HK-2 (cell line): ENCODE data around the gene AKT3.

Experiments used
- DNase-seq: peaks from one replicate; pipeline ENCODE4 v3.0.0-alpha.2; 2018; ENCODE audit not compliant: unreplicated experiment

Gene AKT3

DNA sequence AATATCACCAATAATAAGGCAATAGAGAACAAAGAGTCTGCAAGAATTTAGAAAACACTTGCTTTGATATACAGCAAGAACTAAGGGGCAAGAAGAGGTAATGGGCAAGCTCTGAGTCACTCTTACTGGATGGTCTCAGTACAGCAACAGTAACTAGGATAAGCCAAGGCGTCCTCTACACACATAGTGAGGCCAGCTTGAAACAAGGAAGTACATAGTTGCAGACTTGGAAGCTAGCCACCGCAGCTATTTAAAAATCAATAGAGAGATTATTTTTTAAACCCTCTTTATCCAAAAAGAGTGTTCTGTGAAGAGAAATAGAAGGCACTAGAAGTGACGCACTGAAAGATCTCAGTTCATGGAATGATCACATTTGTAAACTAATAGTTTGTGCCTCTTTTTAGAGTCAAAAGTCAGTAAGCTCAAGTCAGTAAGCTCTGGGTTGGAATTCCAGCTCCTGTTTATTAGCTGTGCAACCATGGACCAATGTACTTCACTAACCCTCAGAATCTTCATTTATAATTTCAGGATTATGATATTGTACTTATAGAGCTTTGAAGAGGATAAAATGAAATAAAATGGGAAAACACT, 118.6 kb downstream of the AKT3 start:
- DNase-seq: no peak

DNA sequence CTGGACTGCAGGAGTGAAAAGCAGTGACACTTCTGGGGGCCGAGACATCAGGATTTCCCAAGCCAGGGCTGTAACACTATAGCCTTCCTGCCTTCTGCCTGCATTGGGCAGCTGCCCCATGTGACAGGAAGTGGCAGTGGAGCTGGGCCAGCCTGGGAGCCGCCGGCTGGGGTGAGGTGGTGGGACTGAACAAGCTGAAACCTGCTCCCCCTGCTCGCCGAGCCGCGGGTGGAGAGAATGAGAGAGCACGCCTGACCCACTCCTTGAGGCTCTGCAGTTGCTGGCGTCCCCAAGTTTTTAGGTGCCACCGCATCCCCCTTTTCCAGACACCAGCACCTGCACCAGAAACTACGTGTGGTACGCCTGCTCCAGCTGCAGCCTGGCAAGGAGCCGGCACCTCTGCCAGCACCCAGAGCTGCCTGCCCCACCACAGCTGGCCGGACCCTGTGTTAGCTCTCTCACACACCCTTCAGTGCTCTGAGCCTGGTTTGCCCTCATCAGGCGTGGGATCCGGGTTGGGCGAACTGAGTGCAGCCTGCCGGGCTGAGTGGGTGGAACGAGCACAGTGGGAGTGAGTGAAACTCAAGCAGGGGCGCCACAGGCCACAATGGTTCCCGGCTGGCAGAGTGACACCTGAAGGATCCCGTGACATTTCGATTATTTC, 119.4 kb downstream of the AKT3 start:
- no peak for DNase-seq

DNA sequence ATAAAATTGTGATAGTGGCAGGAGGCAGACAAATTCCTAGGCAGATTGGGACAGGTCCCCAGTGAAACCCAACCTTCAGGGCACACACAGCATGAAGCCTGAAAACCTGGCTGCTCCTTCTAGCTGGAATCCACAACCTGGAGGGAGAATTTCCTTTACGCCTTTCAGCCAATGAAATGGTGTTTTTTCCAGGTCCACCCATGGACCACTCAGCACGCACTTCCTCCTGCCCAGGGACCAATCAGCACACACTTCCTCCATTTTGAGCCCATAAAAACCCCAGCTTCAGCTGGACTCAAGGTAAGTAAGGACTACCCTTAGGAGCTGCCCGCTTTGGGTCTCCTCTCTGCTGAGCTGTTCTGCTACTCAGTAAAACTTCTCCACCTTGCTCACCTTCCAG, 120.1 kb downstream of the AKT3 start:
- DNase-seq: no peak

DNA sequence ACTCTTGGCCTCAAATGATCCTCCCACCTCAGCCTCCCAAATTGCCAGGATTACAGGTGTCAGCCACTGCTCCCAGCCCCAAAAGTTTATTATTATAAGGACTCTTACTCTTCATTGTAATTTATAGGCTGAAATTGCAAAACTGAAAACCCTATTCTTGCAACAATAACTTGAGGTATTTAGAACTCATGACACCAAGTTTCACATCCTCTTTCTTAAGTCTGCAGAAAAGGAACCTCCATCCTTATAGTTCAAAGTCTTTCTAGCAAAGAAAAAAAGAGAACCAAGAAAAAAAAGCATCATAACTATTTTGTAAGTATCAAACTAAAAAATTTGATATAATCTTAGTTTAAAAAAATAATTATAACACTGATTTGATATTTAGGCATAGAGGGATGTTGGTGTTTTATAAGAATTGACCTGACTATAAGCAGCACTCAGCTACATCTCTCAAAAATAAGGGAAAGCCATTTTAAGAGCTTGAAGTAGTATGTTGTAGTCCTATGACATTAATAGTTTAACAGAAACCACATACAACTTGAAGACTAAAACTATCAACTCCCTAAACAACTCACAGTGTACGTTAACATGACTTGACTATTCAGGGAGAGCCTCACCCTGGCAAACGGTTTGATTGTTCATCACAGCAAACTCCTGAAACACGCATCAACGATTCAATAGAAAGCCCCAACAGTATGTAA, 122.4 kb downstream of the AKT3 start:
- no peak for DNase-seq

DNA sequence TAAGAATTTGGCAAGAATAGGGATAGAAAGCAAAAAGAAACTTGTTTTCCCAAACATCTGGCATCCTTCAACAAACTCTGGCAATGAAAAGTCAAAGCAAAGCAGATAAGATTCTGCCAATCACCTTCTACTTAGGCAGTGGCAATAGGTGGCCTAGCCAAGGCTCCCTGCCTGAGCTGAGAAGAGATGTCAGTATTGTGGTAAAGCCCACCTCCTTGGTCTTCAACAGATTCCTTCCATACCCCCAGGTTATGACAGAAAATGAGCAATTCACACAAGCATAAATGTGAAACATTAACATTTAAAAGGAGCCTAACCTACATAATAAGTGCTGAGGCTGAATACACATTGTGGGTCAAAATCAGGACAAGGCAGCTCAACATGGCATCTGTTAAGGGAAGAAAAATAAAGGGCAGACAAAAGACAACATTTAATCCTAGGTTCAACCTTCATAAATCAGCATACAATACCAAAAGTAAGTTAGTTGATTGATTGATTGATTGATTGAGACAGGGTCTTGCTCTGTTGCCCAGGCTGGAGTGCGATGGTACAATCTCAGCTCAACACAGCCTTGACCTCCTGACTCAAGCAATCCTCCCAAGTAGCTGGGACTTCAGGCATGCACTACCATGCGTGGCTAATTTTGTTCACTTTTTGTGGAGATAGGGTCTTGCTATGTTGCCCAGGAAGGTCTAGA, 123.1 kb downstream of the AKT3 start:
- no peak for DNase-seq

DNA sequence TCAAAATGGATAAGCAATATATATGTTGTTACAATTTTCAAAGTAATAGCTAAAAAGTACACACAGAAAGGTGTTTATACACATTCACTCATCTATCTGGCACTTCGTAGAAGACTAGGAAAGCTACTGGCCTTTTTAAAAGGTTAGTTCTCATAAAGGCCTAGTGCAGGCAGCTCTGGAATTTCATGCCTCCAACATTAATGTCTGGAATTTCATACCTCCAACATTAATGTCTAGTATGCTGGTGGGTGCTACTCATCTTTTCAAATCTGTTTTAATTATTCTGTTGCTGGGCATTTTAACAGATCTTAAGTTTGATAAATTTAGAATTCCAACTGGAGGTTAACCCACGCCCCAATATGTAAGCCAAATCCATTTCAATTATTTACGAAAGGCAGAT, 124.2 kb downstream of the AKT3 start:
- no peak for DNase-seq

DNA sequence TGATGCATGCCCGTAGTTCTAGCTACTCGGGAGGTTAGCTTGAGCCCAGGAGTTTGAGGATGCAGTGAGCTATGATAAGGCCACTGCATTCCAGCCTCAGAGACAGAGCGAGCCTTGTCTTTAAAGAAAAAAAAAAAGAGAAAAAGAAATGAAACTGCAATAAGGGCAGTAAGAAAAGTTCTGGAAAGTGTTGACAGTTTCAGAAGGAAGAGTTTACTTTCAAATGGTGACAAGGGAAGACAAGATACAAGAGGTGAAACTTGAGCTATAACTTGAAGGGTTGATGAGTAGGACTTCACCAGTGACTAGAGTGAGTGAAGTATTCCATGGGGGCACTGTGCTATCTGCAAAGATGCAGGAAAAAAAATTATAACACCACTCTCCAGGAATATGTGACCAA, 125.0 kb downstream of the AKT3 start:
- DNase-seq: no peak

DNA sequence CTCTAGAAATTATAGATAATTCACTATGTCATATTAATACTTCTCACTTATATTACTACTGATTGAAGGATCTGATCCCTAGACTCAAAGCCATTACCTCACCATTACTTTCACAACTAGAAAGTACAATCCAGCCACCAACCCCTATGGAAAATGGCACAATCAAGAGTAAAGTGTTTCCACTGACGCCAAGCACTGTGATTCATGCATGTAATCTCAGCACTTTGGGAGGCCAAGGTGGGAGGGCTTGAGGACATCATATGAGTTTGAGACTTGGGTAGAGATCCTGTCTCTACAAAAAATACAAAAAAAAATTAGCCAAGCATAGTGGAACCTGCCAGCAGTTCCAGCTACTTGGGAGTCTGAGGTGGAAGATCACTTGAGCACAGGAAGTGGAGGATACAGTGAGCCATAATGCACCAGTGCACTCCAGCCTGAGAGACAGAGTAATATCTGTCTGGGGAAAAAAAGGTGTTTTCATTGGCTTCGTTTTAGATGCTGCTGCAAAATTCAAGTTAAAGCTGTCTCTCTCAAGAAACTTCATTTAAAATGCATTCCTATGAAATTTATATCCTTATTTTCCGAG, 126.5 kb downstream of the AKT3 start:
- no peak for DNase-seq

DNA sequence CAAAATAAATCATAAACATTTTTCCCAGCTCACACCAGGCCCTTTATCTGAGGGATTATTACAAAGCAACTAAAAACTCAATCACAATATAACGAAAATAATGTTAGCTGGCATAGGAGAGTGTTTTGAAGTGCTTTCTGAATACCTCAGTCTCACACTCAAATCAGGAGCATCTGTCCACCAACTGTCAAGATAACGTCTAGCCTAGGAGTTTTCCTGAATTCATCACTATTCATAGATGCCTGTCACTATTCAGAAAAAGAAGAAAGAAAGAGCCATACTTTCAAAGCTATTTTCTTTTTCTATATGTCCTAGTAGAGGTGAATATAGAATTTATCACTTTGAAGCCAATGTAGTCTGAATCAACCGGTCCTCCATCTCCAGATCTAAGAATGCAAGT, 127.0 kb downstream of the AKT3 start:
- DNase-seq: no peak

DNA sequence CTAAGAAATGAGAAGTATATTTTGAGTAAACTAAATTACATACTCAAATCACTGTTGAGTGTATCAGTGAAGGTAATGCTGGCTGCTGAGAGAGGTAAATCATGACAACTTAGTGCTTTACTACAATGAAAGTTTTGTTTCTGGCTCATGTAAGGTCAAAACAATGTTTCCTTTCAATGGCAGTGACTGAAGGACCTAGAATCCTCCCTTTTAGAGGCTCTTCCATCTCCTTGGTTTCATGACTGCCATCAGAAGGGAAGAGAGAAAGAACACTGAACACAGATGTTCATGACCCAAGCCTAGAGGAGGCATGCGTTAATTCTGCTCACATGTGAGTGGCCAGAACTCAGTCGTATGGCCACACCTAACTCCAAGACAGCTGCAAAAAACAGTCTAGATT, 130.6 kb downstream of the AKT3 start:
- DNase-seq: no peak

DNA sequence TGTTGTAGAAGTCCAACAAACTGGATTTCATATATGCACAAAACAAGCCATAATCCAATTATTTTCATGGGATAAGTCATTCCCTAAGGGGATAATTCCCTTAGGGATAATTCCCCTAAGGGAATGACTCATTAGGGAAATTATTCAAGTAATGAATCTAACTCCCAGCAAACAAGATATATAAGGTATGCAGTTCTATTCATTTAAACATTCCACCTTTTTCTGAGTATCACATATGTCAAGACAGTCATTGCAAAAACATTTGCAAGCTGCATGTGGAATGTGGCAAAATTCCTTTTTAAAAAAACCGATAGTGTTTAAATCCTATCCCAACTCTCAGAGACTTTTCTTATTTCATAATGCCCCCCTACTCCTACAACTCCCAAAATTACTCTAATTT, 131.2 kb downstream of the AKT3 start:
- DNase-seq: no peak

DNA sequence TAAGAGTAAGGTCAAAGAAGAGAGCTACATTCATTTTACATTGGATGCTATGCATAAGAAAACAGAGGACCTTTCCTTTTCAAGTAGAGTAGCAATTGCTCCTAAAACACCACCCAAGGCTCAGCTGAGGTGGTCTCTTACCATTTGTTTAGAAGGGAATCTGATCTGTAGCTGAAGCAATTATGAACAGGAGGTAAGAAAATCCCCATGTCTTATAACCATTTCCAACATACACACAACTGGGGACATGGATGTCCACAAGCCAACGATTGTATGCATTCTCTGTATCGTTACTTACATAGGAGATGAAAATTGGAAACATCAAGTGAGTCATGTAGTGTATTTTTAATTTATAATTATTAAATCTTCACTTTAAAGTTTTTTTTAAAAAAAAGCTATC, 132.0 kb downstream of the AKT3 start:
- no peak for DNase-seq

DNA sequence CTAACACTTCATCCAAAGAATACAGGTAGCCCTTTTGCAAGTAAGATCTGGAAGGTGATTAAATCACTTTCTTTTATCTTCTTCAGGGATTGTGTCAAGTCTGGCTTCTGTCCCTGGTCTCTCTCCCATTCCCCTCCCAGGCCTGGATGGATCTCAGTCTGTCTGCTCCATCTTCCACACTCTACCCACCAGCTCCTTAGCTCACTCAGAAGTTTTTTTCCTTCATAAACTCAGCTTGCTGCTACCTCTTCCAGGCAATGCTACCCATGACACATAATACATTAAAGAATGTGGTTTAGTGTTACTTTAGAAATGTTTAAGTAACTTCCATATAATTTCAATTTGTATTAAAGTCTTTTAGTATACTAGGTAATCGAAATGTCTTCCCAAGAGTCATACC, 133.1 kb downstream of the AKT3 start:
- no peak for DNase-seq

DNA sequence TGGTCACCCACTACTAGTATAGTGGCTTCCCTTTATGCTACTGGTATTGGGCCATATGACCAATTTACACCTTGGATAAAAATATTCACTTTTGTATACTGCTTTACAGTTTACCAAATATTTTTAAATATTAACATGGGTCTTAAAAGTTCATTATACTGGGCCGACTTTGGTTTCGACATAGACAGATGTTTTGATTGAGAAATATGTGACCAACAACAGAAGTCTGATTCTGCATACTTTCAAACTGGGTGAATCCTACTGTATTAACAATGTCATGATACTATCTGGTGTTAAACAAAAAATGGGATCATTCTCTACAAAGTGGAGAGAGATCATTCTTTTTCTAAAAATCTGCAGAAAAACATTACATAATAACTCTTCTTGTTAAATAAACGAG, 134.8 kb downstream of the AKT3 start:
- DNase-seq: no peak

DNA sequence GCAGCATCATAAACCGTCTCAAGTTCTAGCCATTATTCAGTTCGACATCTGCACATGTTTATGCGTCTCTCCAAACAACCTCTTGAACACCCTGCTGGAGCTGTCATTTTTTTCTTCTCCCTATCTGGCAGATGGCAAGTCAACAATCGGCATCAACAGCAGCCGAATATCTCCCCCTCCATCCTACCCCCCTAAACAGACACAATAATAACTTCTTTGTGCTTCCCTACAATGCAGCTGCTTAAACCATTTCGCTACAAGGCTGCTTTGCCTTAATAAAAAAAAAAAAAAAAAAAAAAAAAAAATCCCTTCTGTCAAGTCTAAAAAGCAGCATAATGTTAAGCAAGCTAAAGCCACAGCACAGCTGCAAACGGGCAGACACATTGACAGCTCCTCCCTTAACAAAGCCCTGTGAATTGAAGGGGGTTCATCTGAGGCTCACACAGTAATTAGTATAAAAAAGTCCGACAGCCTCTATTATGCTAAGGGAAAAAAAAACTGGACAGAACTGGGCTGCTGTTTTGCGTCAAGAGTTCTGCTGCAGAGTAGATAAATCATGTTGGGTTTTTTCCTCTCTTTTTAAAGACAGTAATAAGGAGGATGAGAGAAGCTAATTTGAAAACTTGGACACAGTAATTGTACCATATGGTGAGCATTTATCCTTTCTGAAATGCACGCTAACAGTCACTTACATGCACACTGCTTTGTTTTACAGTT, 136.4 kb downstream of the AKT3 start:
- no peak for DNase-seq

DNA sequence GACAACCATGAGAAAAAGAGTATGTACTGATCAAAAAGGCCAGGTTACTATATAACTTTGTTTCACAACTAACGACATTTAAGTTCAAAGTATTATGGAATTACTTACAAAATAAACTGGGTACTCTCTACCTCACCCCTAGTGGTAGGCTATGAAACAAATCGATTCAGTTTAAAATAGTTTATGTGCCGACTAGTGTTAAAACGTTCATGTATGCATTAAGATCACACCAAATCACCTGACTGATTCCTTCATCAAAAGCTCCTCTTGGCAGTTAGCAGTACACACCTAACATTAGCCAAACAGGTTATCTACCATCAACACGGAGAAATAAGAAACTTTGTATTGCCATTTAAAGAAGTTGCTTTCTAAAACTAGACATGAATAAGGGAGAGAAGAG, 137.1 kb downstream of the AKT3 start:
- no peak for DNase-seq

DNA sequence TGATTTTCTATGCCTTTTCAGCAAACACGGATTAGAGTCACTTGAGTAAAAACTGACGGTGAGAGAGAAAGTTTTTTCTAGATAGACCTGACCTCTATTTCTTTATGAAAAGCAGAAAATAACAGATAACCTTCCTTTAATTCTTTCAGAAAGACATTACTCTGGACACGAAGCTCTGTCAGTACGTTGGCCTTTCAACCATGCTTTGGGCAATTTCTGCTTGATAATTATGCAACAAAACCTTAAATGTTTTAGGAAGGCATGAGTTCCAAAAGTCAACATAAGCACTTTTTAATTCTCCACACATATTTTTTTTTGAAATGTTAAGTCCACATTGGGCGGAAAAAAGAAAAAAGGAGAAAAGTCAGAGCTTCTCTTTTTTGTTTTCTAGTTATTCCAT, 137.8 kb downstream of the AKT3 start:
- DNase-seq: no peak

DNA sequence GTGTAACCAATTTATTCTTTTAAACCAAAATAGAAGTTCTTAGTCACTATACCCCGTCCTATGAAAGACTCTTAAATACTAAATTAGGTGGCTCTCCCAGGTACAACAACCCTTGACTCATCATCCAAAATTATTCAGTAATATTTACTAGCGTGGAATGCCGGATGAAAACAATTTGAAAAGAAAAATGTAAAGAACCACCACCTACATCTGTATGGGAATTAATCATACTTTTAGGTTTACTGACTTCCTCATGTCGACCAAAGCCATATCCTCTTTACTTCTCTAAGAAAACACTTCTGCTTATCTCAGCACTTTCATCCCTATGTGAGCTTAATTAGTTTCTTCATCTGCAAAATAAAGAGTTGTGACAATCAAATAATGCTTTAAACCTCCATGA, 139.6 kb downstream of the AKT3 start:
- no peak for DNase-seq

DNA sequence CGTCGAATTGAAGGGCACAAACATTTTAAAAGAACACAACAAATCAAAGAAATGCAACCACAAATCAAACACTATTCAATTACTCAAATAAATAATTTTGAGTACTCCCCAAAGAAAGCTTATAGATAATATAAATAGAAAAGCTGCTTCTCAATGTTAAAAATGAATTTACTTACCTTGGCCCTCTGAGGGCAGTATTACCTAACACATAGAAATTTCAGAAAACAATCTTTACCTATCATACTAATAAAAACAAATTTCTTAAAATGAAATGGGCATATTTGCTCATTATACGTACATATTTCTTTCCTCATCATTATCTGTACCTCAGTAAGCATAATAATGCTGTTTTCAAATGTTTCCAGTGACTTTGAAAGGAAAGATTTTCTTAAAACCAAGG, 141.8 kb downstream of the AKT3 start:
- no peak for DNase-seq

DNA sequence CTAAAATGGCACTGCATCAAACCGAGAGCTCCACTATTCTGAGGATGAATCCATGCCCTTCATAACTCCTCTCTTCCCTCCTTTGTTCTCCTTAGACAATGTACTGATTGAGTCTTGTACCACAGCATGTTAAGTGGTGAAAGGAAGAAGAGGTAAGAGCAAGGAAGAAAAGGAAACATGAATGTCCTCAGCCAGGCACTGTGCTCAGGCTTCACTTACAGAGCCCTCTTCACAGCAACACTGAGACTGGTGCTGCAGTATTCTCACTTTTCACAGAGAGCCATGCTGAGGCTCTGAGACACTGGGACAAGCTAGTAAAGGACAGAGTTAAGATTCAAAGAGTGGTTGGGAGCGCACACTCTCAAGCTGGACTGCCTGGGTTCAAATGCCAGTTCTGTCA, 143.5 kb downstream of the AKT3 start:
- no peak for DNase-seq

DNA sequence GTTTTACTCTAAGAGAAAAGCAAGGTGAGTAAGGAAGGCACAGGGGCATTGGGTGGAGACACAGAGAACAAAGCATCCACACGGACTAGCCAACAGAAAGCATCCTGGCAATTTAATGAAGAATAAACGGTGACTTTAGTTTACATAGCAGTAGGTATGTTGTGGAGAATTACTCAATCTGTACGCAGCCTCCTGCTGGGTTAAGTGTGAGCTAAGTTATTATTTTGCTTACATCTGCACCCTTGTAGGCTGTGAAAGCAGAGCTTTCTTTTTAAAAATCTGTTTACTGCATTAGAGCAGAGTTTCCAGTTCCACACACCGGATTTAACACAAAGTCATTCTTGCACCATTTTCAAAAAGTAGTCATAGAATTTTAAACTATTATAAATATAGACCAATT, 144.5 kb downstream of the AKT3 start:
- DNase-seq: no peak

DNA sequence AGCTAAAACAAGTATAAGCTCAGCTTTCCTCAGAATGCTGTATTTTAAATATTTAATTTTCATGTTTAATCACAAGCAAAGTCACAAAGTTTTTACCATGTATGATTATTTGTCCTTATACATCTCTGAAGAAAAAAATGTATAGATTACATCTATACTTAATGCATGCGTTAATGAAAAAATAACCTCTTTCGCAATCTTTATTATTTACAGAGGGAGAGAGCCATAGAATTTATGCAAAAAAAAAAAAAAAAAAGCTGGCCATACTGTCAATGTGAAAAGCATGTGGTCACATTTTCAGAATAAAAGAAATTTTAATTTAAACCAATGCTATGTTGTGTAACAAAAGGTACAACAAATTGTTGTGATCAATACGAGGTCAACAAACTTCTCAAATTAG, 148.2 kb downstream of the AKT3 start:
- no peak for DNase-seq
